K562 (cell line): Measurements from ENCODE around the gene PLOD1. TPM values are rescaled to one million over a fixed set of nuclear protein-coding genes. Genes with fewer than 3 reads are reported as not detected.

Experiments used
- ATAC-seq: fragments of 200-7000 bp; cut with Tn5 transposase; 3 replicates; pipeline ENCODE4 v1.9.1; 2020; ENCODE audit warnings: moderate library complexity
- BruUV-seq: library from RNA; stranded (reverse); fragments of 400-500 nt; replicated peaks from 2 replicates; lab custom pipeline; 2021; lab: Mats Ljungman, UMichigan
- CTCF ChIA-PET: fragments of 300-600 bp; formaldehyde crosslinking; extraction: SDS; loops from one replicate; lab custom pipeline; 2021; ENCODE audit warnings: low intra/inter-chr PET ratio; lab: Yijun Ruan, JAX
- POLR2A ChIA-PET: fragments of 300-600, 350-650 bp; sonication (Branson Sonifier 250); formaldehyde crosslinking; extraction: SDS; loops from one replicate; lab custom pipeline; 2021; ENCODE audit warnings: antibody characterized with exemption, inconsistent platforms; lab: Yijun Ruan, JAX
- DNase-seq, 4 experiments: peaks; one replicate each; pipeline versions ENCODE4 v3.0.0 to v3.0.0-alpha.2; 2011 to 2018; ENCODE audit warnings: low spot score in 3 of 4, mixed read lengths in 3 of 4; ENCODE audit errors: extremely low read depth in 1 of 4
- FAIRE-seq: peaks from 2 replicates; lab custom pipeline; 2011; peaks lifted over from hg19 to GRCh38; lab: Jason Lieb, UNC
- H2AFZ ChIP-seq: 2 replicates; pipeline ENCODE4 v1.6.0; 2011; ENCODE audit warnings: low read depth, low read length, control low read depth, inconsistent platforms
- H3K27ac ChIP-seq: fragments of 200-600 bp; 3 replicates; pipeline ENCODE4 v1.8.0; 2011; ENCODE audit warnings: low read depth, mild to moderate bottlenecking, control low read depth, inconsistent platforms, low read length, moderate library complexity, mixed read lengths; ENCODE audit errors: extremely low read depth
- H3K27me3 ChIP-seq, 2 experiments: fragments of 300-600 bp in 1 of 2; 2 replicates in 1 of 2; 3 replicates in 1 of 2; pipeline versions ENCODE4 v1.6.0 to v1.8.0; 2011; ENCODE audit warnings: inconsistent platforms in 2 of 2, low read length in 2 of 2, mild to moderate bottlenecking in 1 of 2, mixed read lengths in 1 of 2, moderate library complexity in 1 of 2; ENCODE audit not compliant: control insufficient read depth in 2 of 2, insufficient read depth in 2 of 2
- H3K36me3 ChIP-seq: fragments of 300-600 bp; 3 replicates; pipeline ENCODE4 v1.8.0; 2011; ENCODE audit warnings: mild to moderate bottlenecking, low read length, inconsistent platforms; ENCODE audit not compliant: control insufficient read depth, insufficient read depth
- H3K4me1 ChIP-seq, 2 experiments: fragments of 200-600 bp in 1 of 2; replicated peaks in 1 of 2; 2 replicates in 1 of 2; 3 replicates in 1 of 2; pipeline versions ENCODE4 v1.5.1 to v1.8.0; 2011; ENCODE audit warnings: inconsistent platforms in 2 of 2, low read length in 2 of 2, mild to moderate bottlenecking in 1 of 2, mixed read lengths in 1 of 2, moderate library complexity in 1 of 2; ENCODE audit not compliant: control insufficient read depth in 2 of 2, insufficient read depth in 2 of 2
- H3K4me2 ChIP-seq: 2 replicates; pipeline ENCODE4 v1.6.1; 2011; ENCODE audit warnings: low read length, control low read depth, inconsistent platforms, mixed read lengths; ENCODE audit not compliant: insufficient read depth
- H3K4me3 ChIP-seq: fragments of 200-600 bp; sonication (generic), shearing (Covaris generic); 2 replicates; pipeline ENCODE4 v1.5.1; 2016; ENCODE audit warnings: control low read depth, inconsistent platforms
- H3K79me2 ChIP-seq: fragments of 200-600 bp; 3 replicates; pipeline ENCODE4 v1.8.0; 2011; ENCODE audit warnings: low read length, inconsistent platforms; ENCODE audit not compliant: control insufficient read depth, insufficient read depth
- H3K9ac ChIP-seq, 2 experiments: 2 replicates each; pipeline versions ENCODE4 v1.6.0 to v1.6.1; 2011; ENCODE audit warnings: low read depth in 2 of 2, low read length in 2 of 2, control low read depth in 1 of 2, inconsistent platforms in 1 of 2, mild to moderate bottlenecking in 1 of 2, mixed read lengths in 1 of 2; ENCODE audit not compliant: insufficient read depth in 1 of 2
- H3K9me1 ChIP-seq: one replicate; pipeline ENCODE4 v1.6.0; 2011; ENCODE audit warnings: inconsistent platforms, mild to moderate bottlenecking, low read length, moderate library complexity; ENCODE audit not compliant: control insufficient read depth, insufficient read depth
- H3K9me3 ChIP-seq: replicated peaks from 2 replicates; pipeline ENCODE4 v1.5.1; 2011; ENCODE audit warnings: low read depth, low read length, inconsistent platforms; ENCODE audit not compliant: control insufficient read depth, insufficient read depth
- H4K20me1 ChIP-seq: replicated peaks from 2 replicates; pipeline ENCODE4 v1.6.1; 2011; ENCODE audit warnings: low read length, inconsistent platforms, mixed read lengths; ENCODE audit not compliant: control insufficient read depth, insufficient read depth
- ATF6 ChIP-seq: sonication (generic); formaldehyde crosslinking; IDR thresholded peaks from 2 replicates; pipeline ENCODE4 v1.4.0; 2020; ENCODE audit warnings: mild to moderate bottlenecking, missing genetic modification reagents
- ELF4 ChIP-seq: fragments of 450-650 bp; formaldehyde crosslinking; IDR thresholded peaks from 2 replicates; pipeline ENCODE4 v1.4.0; 2022; ENCODE audit warnings: missing genetic modification characterization
- ETV5 ChIP-seq: sonication (generic); formaldehyde crosslinking; IDR thresholded peaks from 2 replicates; pipeline ENCODE4 v1.4.0; 2020; ENCODE audit warnings: low read depth, mild to moderate bottlenecking, missing genetic modification reagents
- EWSR1 ChIP-seq: fragments of 450-650 bp; IDR thresholded peaks from 2 replicates; pipeline ENCODE4 v1.6.1; 2018; ENCODE audit warnings: borderline replicate concordance, mild to moderate bottlenecking, low read depth, moderate library complexity; ENCODE audit not compliant: partially characterized antibody
- FOSL1 ChIP-seq: fragments of 200-800 bp; sonication (Bioruptor generic); conservative IDR thresholded peaks from 2 replicates; pipeline ENCODE4 v1.6.1; 2016; ENCODE audit warnings: missing genetic modification characterization, missing compliant biosample characterization
- FOXP1 ChIP-seq: sonication (generic); formaldehyde crosslinking; IDR thresholded peaks from 2 replicates; pipeline ENCODE4 v1.8.0; 2022; ENCODE audit warnings: mild to moderate bottlenecking, missing genetic modification reagents
- GABPB2 ChIP-seq: fragments of 250-450 bp; sonication (Bioruptor Pico); conservative IDR thresholded peaks from 2 replicates; pipeline ENCODE4 v1.5.1; 2021; ENCODE audit warnings: mild to moderate bottlenecking
- GATAD2B ChIP-seq: fragments of 450-650 bp; IDR thresholded peaks from 2 replicates; pipeline ENCODE4 v1.6.1; 2017; ENCODE audit warnings: mild to moderate bottlenecking, borderline replicate concordance
- KDM1A ChIP-seq, 2 experiments: fragments of 450-650 bp; IDR thresholded peaks; 2 replicates each; pipeline ENCODE4 v1.6.1; 2016; ENCODE audit warnings: mild to moderate bottlenecking in 2 of 2
- RBFOX2 ChIP-seq: fragments of 200-400 bp; formaldehyde crosslinking; IDR thresholded peaks from 2 replicates; pipeline ENCODE4 v1.6.1; 2017; ENCODE audit warnings: low read depth, mild to moderate bottlenecking, low read length, moderate library complexity
- SMAD1 ChIP-seq: fragments of 150-350 bp; IDR thresholded peaks from 2 replicates; pipeline ENCODE4 v1.6.1; 2014; ENCODE audit warnings: low read length, low read depth; ENCODE audit not compliant: partially characterized antibody
- SREBF2 ChIP-seq: sonication (generic); formaldehyde crosslinking; IDR thresholded peaks from 2 replicates; pipeline ENCODE4 v1.4.0; 2020; ENCODE audit warnings: mild to moderate bottlenecking, missing genetic modification reagents
- STAG1 ChIP-seq: sonication (generic); formaldehyde crosslinking; IDR thresholded peaks from 2 replicates; pipeline ENCODE4 v1.5.0; 2020; ENCODE audit warnings: missing genetic modification reagents, borderline replicate concordance
- XRCC4 ChIP-seq: IDR thresholded peaks from one replicate; pipeline ENCODE4 v1.6.1; 2011; ENCODE audit not compliant: insufficient read depth, insufficient read length; ENCODE audit errors: extremely low read depth
- ZNF133 ChIP-seq: fragments of 250-450 bp; sonication (Bioruptor Pico); IDR thresholded peaks from 2 replicates; pipeline ENCODE4 v1.4.0; 2020; ENCODE audit warnings: mild to moderate bottlenecking
- ZNF239 ChIP-seq: fragments of 250-450 bp; sonication (Bioruptor Pico); IDR thresholded peaks from 2 replicates; pipeline ENCODE4 v1.4.0; 2020; ENCODE audit warnings: mild to moderate bottlenecking
- ZNF3 ChIP-seq: fragments of 250-450 bp; sonication (Bioruptor Pico); IDR thresholded peaks from 2 replicates; pipeline ENCODE4 v1.5.0; 2021; ENCODE audit warnings: mild to moderate bottlenecking, moderate library complexity
- ZNF436 ChIP-seq: fragments of 250-450, 450-650 bp; sonication (Bioruptor Pico); formaldehyde crosslinking; IDR thresholded peaks from 2 replicates; pipeline ENCODE4 v1.7.0; 2020; ENCODE audit warnings: mild to moderate bottlenecking
- WGBS: fragments of 100-300 bp; shearing (Covaris generic); methylation state at CpG from one replicate; pipeline ENCODE4 v1.1.6; 2016; ENCODE audit warnings: low coverage, mixed read lengths; ENCODE audit not compliant: insufficient coverage; ENCODE audit errors: missing lambda C conversion rate; 5-methylcytosine and 5-hydroxymethylcytosine counted together
- in situ Hi-C: fragments of 300-500 bp; cut with MboI; formaldehyde crosslinking; loops from 4 replicates; pipeline ENCODE4 v1.15.0; 2018; ENCODE audit warnings: inconsistent platforms, mixed read lengths
- intact Hi-C: fragments of 100-400 bp; cut with micrococcal nuclease; formaldehyde crosslinking; loops from 2 replicates; pipeline ENCODE4 v1.14.2; 2022
- polyA plus RNA-seq, 8 experiments: library from polyadenylated mRNA; depleted of rRNA in 4 of 8; stranded (reverse) in 5 of 8; unstranded in 3 of 8; fragments of >200 nt; fragmentation: Nextera tagmentation in 2 of 8; fragmentation: Illumina TruSeq in 1 of 8; extraction: Ambion mirVana in 2 of 8; extraction: Trizol in 1 of 8; gene quantifications; 2 replicates each; pipeline versions ENCODE4 v1.2.1 to v1.2.3, GENCODE V29; 2011 to 2014; ENCODE audit warnings: inconsistent platforms in 1 of 8, missing spikeins in 1 of 8
- total RNA-seq, 7 experiments: library from RNA; depleted of rRNA in 6 of 7; stranded (reverse); fragments of >200 nt in 6 of 7; fragmentation: Illumina TruSeq in 2 of 7; extraction: Trizol in 2 of 7; gene quantifications; 2 replicates each; pipeline versions ENCODE4 v1.2.1 to v1.2.3, GENCODE V29; 2011 to 2021; ENCODE audit warnings: low replicate concordance in 1 of 7
- TF ChIP-seq, protein P1 (sequence below): fragments of 200-800 bp; sonication (Bioruptor generic); IDR thresholded peaks from 2 replicates; pipeline ENCODE4 v1.6.1; 2017; ENCODE audit warnings: missing genetic modification characterization, missing compliant biosample characterization
- TF ChIP-seq, protein P2 (sequence below): sonication (generic); formaldehyde crosslinking; IDR thresholded peaks from 2 replicates; pipeline ENCODE4 v1.9.0; 2022; ENCODE audit warnings: mild to moderate bottlenecking, missing genetic modification reagents

PLOD1 gene
- total and polyA plus RNA-seq, 9 of the 15 experiments (the other 6 are each of a cell fraction or from before 2014, with no cell fraction given): 16.6 to 90.8 (median 52.7) TPM

DNA sequence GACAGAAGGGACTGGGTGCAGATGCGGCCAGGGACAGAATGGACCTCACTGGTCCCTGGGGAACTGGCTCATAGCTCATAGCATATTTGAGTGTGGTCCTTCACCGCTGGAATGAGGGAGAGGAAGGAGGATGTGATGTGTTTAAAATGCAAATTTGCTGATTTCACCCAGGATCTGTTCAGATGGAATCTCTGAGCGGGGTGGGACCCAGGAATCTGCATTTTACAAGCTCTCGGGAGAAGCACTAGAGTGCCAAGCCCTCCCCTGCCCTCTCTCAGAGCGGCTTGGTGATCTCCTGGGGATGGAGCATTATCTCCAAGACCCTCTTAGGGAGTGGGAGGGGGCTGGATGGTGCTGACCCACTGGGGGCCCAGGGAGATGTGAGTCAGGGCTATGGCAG lies 22.9 kb downstream of the PLOD1 start (continued):
- TF ChIP-seq GATAD2B (no peak), KDM1A (IDR thresholded peaks at IDR 0.05) (no peak), ELF4 (no peak), EWSR1 (no peak), ZNF3 (no peak), ZNF239 (no peak), XRCC4 (no peak), SREBF2 (CRISPR knock-in tag) (no peak)
- TF ChIP-seq, all 486 proteins: peak for 0

GRCh38 chr1:11957897-11958296 lies 23.4 kb downstream of the PLOD1 start:
- peaks cover 7 to 12% of the 10 kb centered on the region in 2 experiments; a peak in 4 of 5 replicates for H3K4me1 ChIP-seq
- no peaks in the 10 kb centered on the region for H3K27me3 ChIP-seq
- no peak overlapping the region for H3K27ac ChIP-seq
- no peaks in the 10 kb centered on the region for H3K9me3 ChIP-seq
- H3K4me3 ChIP-seq: no peak overlapping the region
- WGBS: 95% methylated on average over 12 of the region's 12 CpGs
- no peaks in the 10 kb centered on the region for H3K9me1 ChIP-seq
- no peak overlapping the region for H2AFZ ChIP-seq
- ATAC-seq (no peak), DNase-seq (no peak), FAIRE-seq (no peak)
- peaks cover 4% of the 10 kb centered on the region; the same call in 1 of the 2 replicates for H4K20me1 ChIP-seq
- ChIA-PET POLR2A (interaction anchor here (0.9 to 15.9 kb wide), 3 partner anchors 9 to 49 kb away, joined by 3 to 112 read pairs (median 5); no protein-coding TSS in a partner anchor), CTCF (no interaction called here)
- in situ Hi-C loops: no loop called here
- H3K4me2 ChIP-seq: no peak overlapping the region
- intact Hi-C loops: no loop called here
- BruUV-seq: no TSS peak
- peaks cover 71% of the 10 kb centered on the region; the same call in 2 of the 3 replicates for H3K36me3 ChIP-seq
- peak overlapping the region in 1 of 2 experiments; percentile 43; a peak in 2 of 4 replicates for H3K9ac ChIP-seq
- H3K79me2 ChIP-seq: no peaks in the 10 kb centered on the region
- TF ChIP-seq STAG1 (CRISPR knock-in tag): no peak
- TF ChIP-seq SMAD1: no peak
- no peak for TF ChIP-seq FOSL1 (tag)
- no peak for TF ChIP-seq FOXP1 (CRISPR knock-in tag)
- no peak for TF ChIP-seq ATF6 (CRISPR knock-in tag)
- no peak for TF ChIP-seq ZNF133 (CRISPR knock-in tag)
- TF ChIP-seq RBFOX2: 0 out of 2 replicates have a peak, but pooled peaks have one; percentile 15
- TF ChIP-seq ETV5 (CRISPR knock-in tag): no peak
- no peak for TF ChIP-seq SREBF2 (CRISPR knock-in tag)
- 0 out of 2 replicates have a peak, but pooled peaks have one; percentile 54 for TF ChIP-seq ZNF436 (CRISPR knock-in tag)
- TF ChIP-seq, protein P1, sequence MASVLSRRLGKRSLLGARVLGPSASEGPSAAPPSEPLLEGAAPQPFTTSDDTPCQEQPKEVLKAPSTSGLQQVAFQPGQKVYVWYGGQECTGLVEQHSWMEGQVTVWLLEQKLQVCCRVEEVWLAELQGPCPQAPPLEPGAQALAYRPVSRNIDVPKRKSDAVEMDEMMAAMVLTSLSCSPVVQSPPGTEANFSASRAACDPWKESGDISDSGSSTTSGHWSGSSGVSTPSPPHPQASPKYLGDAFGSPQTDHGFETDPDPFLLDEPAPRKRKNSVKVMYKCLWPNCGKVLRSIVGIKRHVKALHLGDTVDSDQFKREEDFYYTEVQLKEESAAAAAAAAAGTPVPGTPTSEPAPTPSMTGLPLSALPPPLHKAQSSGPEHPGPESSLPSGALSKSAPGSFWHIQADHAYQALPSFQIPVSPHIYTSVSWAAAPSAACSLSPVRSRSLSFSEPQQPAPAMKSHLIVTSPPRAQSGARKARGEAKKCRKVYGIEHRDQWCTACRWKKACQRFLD (CRISPR knock-in tag): no peak
- TF ChIP-seq, protein P2, sequence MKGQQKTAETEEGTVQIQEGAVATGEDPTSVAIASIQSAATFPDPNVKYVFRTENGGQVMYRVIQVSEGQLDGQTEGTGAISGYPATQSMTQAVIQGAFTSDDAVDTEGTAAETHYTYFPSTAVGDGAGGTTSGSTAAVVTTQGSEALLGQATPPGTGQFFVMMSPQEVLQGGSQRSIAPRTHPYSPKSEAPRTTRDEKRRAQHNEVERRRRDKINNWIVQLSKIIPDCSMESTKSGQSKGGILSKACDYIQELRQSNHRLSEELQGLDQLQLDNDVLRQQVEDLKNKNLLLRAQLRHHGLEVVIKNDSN (CRISPR knock-in tag): no peak
- TF ChIP-seq GABPB2 (CRISPR knock-in tag): no peak
